HTERT RPE-1 (cell line): ENCODE measurements around the gene PCSK2.

ENCODE experiments used
- in situ Hi-C: fragments of 300-500 bp; cut with MboI; formaldehyde crosslinking; loops from 4 replicates; pipeline ENCODE4 v1.14.3; 2020; ENCODE audit warnings: low sequenced_read_pairs

PCSK2 gene

GRCh38 chr20:17469246-17470030, 242.6 kb downstream of the PCSK2 start:
- in situ Hi-C loops: no loop called here

GRCh38 chr20:17470521-17470920, 243.7 kb downstream of the PCSK2 start:
- in situ Hi-C loops: no loop called here

GRCh38 chr20:17470973-17471372, 244.1 kb downstream of the PCSK2 start:
- in situ Hi-C loops: no loop called here

- in situ Hi-C loops: no loop called here
Observed at GRCh38 chr20:17471606-17472187, 244.9 kb downstream of the PCSK2 start.

- in situ Hi-C loops: no loop called here
Observed at GRCh38 chr20:17473659-17474058, 246.8 kb downstream of the PCSK2 start.

- in situ Hi-C loops: no loop called here
Observed at GRCh38 chr20:17479063-17479657, 252.3 kb downstream of the PCSK2 start.

- in situ Hi-C loops: no loop called here
Observed at GRCh38 chr20:17480696-17481095, 253.9 kb downstream of the PCSK2 start.

- in situ Hi-C loops: no loop called here
Observed at GRCh38 chr20:17481661-17482060, 254.8 kb downstream of the PCSK2 start.

GRCh38 chr20:17482536-17482935, 255.7 kb downstream of the PCSK2 start:
- in situ Hi-C loops: no loop called here

- in situ Hi-C loops: no loop called here
Observed at GRCh38 chr20:17485017-17485416, 258.2 kb downstream of the PCSK2 start.

- in situ Hi-C loops: no loop called here
Observed at GRCh38 chr20:17488916-17489600, 262.2 kb downstream of the PCSK2 start.

- in situ Hi-C loops: no loop called here
Observed at GRCh38 chr20:17490501-17490900, 263.7 kb downstream of the PCSK2 start.

GRCh38 chr20:17491041-17491440, 264.2 kb downstream of the PCSK2 start:
- in situ Hi-C loops: no loop called here

- in situ Hi-C loops: no loop called here
Observed at GRCh38 chr20:17491488-17491887, 264.6 kb downstream of the PCSK2 start.

GRCh38 chr20:17493173-17493572, 266.3 kb downstream of the PCSK2 start:
- in situ Hi-C loops: no loop called here

- in situ Hi-C loops: no loop called here
Observed at GRCh38 chr20:17494201-17494600, 267.4 kb downstream of the PCSK2 start.

- in situ Hi-C loops: no loop called here
Observed at GRCh38 chr20:17495826-17496225, 269.0 kb downstream of the PCSK2 start.

GRCh38 chr20:17497821-17498580, 271.2 kb downstream of the PCSK2 start:
- in situ Hi-C loops: no loop called here

GRCh38 chr20:17498641-17499040, 271.8 kb downstream of the PCSK2 start:
- in situ Hi-C loops: no loop called here

- in situ Hi-C loops: no loop called here
Observed at GRCh38 chr20:17499041-17499440, 272.2 kb downstream of the PCSK2 start.

GRCh38 chr20:17500271-17500670, 273.4 kb downstream of the PCSK2 start:
- in situ Hi-C loops: no loop called here
